22Rv1 (cell line): ENCODE data around the gene AGAP5.

Experiments
- ZFX ChIP-seq: fragments of 450-650 bp; IDR thresholded peaks from 2 replicates; pipeline ENCODE4 v1.6.1; 2017; ENCODE audit warnings: antibody characterized with exemption, borderline replicate concordance
- TF ChIP-seq, protein P1 (sequence below): fragments of 450-650 bp; IDR thresholded peaks from 2 replicates; pipeline ENCODE4 v1.5.1; 2017; ENCODE audit warnings: mild to moderate bottlenecking

DNA sequence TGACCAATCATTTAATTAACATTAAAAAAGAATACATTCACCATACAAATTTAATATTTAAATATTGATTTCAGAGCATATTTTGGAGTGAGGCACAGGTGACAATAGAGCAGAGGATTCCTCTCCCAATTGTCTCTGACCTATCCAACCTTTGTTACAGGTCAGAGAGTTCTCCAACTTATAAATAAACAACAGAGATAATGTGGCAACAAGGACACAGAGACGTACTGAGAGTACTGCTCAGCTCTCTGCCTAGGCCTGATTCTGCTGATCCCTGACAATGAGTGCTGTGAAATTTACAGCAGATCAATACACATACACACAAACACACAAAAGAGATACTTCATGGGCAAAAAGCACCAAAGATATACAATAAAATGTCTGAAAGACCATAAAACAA, 18.3 kb upstream of the AGAP5 start:
- TF ChIP-seq, protein P1, sequence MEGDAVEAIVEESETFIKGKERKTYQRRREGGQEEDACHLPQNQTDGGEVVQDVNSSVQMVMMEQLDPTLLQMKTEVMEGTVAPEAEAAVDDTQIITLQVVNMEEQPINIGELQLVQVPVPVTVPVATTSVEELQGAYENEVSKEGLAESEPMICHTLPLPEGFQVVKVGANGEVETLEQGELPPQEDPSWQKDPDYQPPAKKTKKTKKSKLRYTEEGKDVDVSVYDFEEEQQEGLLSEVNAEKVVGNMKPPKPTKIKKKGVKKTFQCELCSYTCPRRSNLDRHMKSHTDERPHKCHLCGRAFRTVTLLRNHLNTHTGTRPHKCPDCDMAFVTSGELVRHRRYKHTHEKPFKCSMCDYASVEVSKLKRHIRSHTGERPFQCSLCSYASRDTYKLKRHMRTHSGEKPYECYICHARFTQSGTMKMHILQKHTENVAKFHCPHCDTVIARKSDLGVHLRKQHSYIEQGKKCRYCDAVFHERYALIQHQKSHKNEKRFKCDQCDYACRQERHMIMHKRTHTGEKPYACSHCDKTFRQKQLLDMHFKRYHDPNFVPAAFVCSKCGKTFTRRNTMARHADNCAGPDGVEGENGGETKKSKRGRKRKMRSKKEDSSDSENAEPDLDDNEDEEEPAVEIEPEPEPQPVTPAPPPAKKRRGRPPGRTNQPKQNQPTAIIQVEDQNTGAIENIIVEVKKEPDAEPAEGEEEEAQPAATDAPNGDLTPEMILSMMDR, result no peak
- no peak for TF ChIP-seq ZFX
